Measurements from ENCODE around the gene SLC16A8.
"Not testable (repeated sequence)": the region's sequence is repeated elsewhere in the genome, so short reads cannot be mapped to it uniquely, and the experiment has no call there.

Gene SLC16A8

DNA sequence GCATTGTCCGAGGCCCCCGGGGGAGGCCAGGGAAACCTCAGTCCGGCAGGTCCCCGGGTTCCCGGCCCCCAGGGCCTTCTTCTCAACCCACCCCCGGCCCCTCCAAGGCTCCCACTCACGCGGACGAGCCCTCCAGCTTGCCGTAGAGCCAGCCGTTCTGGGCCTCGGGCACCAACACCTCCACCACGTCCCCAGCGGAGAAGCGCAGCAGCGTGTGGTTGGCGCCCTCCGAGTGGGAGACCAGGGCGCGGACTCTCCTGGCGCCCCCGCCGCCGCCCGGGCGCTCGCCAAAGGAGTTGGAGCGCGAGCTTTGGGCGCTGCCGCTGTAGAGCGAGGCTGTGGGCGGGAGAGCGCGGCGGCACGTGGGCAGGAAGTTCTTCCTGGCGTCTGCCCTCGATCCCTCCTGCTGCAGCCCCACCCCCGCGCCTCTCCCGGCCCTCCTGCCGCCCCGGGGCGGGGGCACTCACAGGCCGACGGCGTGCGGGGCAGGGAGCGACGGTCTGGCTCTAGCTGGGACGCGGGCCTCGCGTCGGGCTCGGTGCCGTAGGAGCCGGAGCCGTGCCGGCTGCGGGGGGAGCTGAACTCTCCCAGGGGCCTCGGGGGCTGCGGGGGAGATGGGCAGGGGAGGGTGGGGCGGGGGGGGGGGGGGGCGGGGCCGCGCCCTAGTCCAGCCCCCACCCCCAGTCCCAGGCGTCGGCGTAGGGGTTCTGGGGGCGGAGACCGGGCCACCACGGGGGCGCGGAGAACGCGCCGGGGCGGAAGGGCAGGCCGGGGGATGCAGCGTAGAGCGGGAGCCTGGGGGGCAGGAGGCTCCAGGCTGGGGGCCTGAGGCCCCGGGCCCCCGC lies 4.9 kb upstream of the SLC16A8 start:
- DNase-seq (ENCODE audit: extremely low spot score, insufficient read length, low read depth) = no peak

GRCh38 chr22:38087855-38088254 lies 3.9 kb upstream of the SLC16A8 start:
- no peak for DNase-seq (ENCODE audit: extremely low spot score, insufficient read length, low read depth)
- no peak for FAIRE-seq

More for the DNA sequence above, 4.9 kb upstream of the SLC16A8 start:
- FAIRE-seq = no peak

GRCh38 chr22:38086942-38087341 lies 3.0 kb upstream of the SLC16A8 start:
- no peak for FAIRE-seq
- DNase-seq (ENCODE audit: extremely low spot score, insufficient read length, low read depth) = no peak

GRCh38 chr22:38086001-38086845 lies 2.2 kb upstream of the SLC16A8 start:
- FAIRE-seq = no peak
- DNase-seq (ENCODE audit: extremely low spot score, insufficient read length, low read depth) = no peak

GRCh38 chr22:38085501-38085900 lies 1.5 kb upstream of the SLC16A8 start:
- FAIRE-seq (no peak), DNase-seq (ENCODE audit: extremely low spot score, insufficient read length, low read depth) (no peak)

- DNase-seq (ENCODE audit: extremely low spot score, insufficient read length, low read depth) (no peak), FAIRE-seq (no peak)
These were observed 1.1 kb upstream of the SLC16A8 start for GRCh38 chr22:38085056-38085455.

DNA sequence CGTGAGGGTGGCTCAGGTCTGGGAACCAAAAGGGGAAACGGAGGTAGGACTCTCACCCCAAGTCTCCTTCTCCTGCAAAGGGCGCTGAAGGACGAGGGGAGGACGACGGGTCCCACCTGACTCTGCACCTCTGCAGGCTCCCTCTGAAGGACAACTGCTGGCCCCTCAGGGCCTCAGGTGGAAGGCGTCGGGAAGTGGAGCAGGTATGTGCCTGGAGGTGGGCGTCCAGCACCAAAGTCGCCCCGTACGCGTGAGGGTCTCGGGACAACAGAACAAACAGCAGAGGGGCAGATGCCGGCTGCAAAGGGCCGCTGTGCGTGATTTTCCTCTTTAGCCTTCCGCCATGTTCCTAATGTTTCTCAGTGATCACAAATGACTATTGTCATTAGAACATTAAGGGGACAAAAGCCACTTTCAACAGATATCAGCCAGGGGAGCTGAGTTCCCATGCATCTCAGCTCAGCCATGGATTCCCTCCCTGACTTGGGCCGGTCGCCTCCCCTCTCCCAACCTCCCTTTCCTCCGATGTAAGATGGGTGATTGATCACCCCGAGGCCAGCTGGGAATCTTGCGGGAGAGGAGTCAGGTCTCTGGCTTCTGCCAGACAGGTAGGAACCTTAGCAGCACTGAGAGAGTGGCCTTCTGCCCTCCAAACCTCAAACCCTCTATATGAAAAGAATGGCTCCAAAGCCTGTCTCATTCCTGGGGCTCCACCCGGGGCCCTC lies 836 bp downstream of the SLC16A8 start:
- DNase-seq (ENCODE audit: extremely low spot score, insufficient read length, low read depth) (no peak), FAIRE-seq (no peak)

- FAIRE-seq (no peak), DNase-seq (ENCODE audit: extremely low spot score, insufficient read length, low read depth) (no peak)
These were observed 1.8 kb downstream of the SLC16A8 start for GRCh38 chr22:38081941-38082828.

DNA sequence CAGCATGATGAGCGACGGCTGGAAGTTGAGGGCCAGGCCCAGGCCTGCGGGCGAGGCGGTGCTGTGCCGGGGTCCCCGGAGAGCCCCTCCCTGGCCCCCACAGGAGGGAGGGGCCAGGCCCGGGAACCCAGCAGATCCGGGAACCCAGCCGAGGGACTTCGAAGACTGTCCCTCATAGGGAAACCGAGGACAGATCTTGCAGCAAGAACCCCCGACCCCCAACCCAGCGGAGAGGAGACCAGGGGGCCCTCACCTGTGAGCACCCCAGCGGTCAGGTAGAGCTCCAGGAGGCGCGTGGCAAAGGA lies 2.4 kb downstream of the SLC16A8 start:
- no peak for FAIRE-seq
- DNase-seq (ENCODE audit: extremely low spot score, insufficient read length, low read depth) = no peak

DNA sequence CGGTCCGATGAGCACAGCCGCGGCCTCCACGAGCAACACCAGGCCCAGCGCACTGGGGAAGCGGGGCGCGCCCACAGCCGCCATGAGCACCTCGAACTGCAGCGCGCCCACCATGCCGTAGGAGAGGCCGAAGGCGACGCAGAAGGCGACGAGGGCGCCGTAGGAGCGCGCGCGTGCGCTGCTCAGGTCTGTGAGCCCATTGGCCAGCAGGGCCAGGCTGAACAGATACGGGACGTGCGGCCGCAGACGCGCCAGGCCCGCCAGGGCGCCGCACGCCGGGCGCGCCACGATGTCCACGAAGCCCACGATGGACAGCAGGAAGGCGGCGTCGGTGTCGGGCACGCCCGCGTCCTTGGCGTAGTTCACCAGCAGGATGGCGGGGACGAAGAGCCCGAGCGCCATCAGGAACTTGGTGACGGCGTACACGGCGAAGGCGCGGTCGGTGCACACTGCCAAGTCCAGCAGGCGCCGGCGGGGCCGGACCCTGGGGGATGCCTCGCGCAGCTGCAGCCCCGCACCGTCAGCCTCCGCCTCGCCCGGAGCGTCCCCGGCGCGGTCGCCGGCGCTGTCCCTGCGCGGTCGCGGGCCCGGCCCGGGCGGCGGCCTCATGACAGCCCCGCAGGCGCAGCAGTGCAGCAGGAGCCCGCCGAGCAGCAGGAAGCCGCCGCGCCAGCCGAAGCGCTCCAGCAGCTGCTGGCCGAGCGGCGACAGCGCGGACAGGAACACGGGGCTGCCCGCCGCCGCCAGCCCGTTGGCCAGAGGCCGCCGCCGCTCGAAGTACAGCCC lies 2.9 kb downstream of the SLC16A8 start:
- DNase-seq (ENCODE audit: extremely low spot score, insufficient read length, low read depth) (no peak), FAIRE-seq (no peak)

- DNase-seq (ENCODE audit: extremely low spot score, insufficient read length, low read depth) = no peak
- no peak for FAIRE-seq
These were observed 3.5 kb downstream of the SLC16A8 start for GRCh38 chr22:38080474-38080849.

GRCh38 chr22:38079804-38080203 lies 4.2 kb downstream of the SLC16A8 start:
- FAIRE-seq (no peak), DNase-seq (ENCODE audit: extremely low spot score, insufficient read length, low read depth) (no peak)

GRCh38 chr22:38079208-38079607 lies 4.8 kb downstream of the SLC16A8 start:
- DNase-seq (ENCODE audit: extremely low spot score, insufficient read length, low read depth); FAIRE-seq: not testable (repeated sequence)

DNA sequence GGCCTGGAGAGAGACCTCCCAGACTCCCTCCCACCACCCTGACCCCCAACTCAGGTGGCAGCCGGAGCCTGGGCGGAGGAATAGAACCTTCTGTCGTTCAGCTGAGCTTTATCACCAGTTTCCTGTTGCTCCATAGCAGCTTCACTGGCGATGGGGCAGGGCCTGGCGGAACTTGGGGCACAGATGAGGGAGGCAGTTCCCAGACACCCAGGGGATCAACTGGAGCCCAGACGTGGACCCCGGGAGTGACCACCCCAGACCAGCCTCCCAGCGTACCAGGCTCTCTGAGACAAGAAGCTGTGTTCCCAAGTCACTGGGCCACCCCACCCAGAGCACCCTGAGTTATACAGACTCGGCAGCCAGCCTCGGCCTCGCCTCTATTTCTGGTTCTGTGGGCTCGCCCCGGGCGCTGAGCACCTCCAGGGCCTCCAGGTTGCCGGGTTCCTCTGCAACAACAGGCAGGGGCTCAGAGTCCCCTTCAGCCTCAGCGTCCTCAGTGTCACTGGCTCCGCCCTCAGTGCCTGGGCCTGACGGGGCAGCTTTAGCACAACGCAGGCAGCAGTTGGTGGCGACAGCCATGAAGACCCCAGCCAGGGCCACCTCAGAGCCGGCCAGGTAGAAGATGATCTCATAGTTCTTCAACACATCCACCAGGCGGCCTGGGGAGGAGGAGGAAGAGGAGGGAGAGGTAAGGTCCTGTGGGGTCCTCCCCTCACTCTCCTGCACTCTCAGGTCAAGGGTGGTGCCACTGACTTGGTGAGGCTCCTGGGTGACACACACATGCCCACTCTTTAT lies 5.7 kb downstream of the SLC16A8 start:
- DNase-seq (ENCODE audit: extremely low spot score, insufficient read length, low read depth) (no peak), FAIRE-seq (no peak)

DNA sequence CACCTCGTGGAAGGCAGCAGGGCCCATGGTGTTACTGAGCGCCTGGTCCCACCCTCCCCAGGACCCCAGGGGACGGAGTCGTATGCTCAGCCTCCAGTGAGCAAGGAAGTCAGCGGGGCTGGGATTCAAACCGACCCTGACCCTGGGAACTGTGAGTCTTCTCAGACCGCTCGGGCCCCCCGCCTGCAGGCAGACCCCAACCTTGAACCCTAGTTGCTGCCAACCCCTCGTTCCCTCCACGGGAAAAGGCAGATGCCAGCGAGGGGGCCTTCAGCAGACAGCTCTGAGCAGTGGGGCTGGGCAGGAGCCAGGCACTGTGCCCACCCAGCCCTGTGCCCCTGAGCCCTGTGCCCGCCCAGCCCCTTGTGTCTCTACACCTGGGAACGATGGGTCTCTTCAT lies 6.4 kb downstream of the SLC16A8 start:
- no peak for FAIRE-seq

GRCh38 chr22:38077096-38077495 lies 6.9 kb downstream of the SLC16A8 start:
- DNase-seq (ENCODE audit: extremely low spot score, insufficient read length, low read depth) (no peak), FAIRE-seq (no peak)

More for the DNA sequence above, 6.4 kb downstream of the SLC16A8 start:
- DNase-seq (ENCODE audit: extremely low spot score, insufficient read length, low read depth) = no peak

GRCh38 chr22:38075961-38076360 lies 8.0 kb downstream of the SLC16A8 start:
- FAIRE-seq = no peak

GRCh38 chr22:38075105-38075825 lies 8.7 kb downstream of the SLC16A8 start:
- DNase-seq (ENCODE audit: extremely low spot score, insufficient read length, low read depth) = no peak
- FAIRE-seq = no peak

More at GRCh38 chr22:38075961-38076360, 8.0 kb downstream of the SLC16A8 start:
- DNase-seq (ENCODE audit: extremely low spot score, insufficient read length, low read depth) = no peak

Data from GM18507 (cell line).